Mononuclear cell (primary cell): Measurements from ENCODE around the gene KRTAP10-9. TPM values are rescaled to one million over a fixed set of nuclear protein-coding genes. Genes with fewer than 3 reads are reported as not detected.
"Not testable (repeated sequence)": the region's sequence is repeated elsewhere in the genome, so short reads cannot be mapped to it uniquely, and the experiment has no call there.

Source experiments
- H3K27me3 ChIP-seq: 2 replicates; pipeline ENCODE4 v1.6.0; 2011; ENCODE audit warnings: low read length, control low read depth; ENCODE audit not compliant: insufficient read depth
- H3K4me1 ChIP-seq: 2 replicates; pipeline ENCODE4 v1.5.1; 2011; ENCODE audit warnings: mild to moderate bottlenecking, low read length, control low read depth; ENCODE audit not compliant: insufficient read depth
- H3K4me3 ChIP-seq: 2 replicates; pipeline ENCODE4 v1.5.1; 2011; ENCODE audit warnings: mild to moderate bottlenecking, low read length, moderate library complexity
- H3K9me3 ChIP-seq: 2 replicates; pipeline ENCODE4 v1.5.1; 2011; ENCODE audit warnings: low read depth, mild to moderate bottlenecking, control low read depth, low read length
- total RNA-seq: library from RNA; depleted of rRNA; stranded (reverse); fragments of >200 nt; gene quantifications from one replicate; pipeline ENCODE4 v1.2.3, GENCODE V29; 2012

KRTAP10-9 gene
- total RNA-seq, 1 donor = not detected

GRCh38 chr21:44602463-44602850 is 24.4 kb upstream of the KRTAP10-9 start:
- no peak overlapping the region for H3K4me3 ChIP-seq
- no peaks in the 10 kb centered on the region for H3K4me1 ChIP-seq
- no peaks in the 10 kb centered on the region for H3K9me3 ChIP-seq
- peaks cover 11% of the 10 kb centered on the region for H3K27me3 ChIP-seq

- Histone ChIP-seq H3K4me1 (no peaks in the 10 kb centered on the region), H3K27me3 (peaks cover 11% of the 10 kb centered on the region), H3K9me3 (no peaks in the 10 kb centered on the region), H3K4me3 (no peak overlapping the region)
Measured at GRCh38 chr21:44603109-44603875, 23.6 kb upstream of the KRTAP10-9 start.

- H3K9me3 ChIP-seq = no peaks in the 10 kb centered on the region
- H3K4me3 ChIP-seq = no peak overlapping the region
- peaks cover 11% of the 10 kb centered on the region for H3K27me3 ChIP-seq
- H3K4me1 ChIP-seq = no peaks in the 10 kb centered on the region
Measured at GRCh38 chr21:44603911-44604310, 23.0 kb upstream of the KRTAP10-9 start.

- Histone ChIP-seq H3K27me3 (peaks cover 11% of the 10 kb centered on the region), H3K9me3 (no peaks in the 10 kb centered on the region), H3K4me1 (no peaks in the 10 kb centered on the region), H3K4me3 (no peak overlapping the region)
Measured at GRCh38 chr21:44606495-44606894, 20.4 kb upstream of the KRTAP10-9 start.

- no peaks in the 10 kb centered on the region for H3K4me1 ChIP-seq
- H3K9me3 ChIP-seq = no peaks in the 10 kb centered on the region
- H3K4me3 ChIP-seq = no peak overlapping the region
- peaks cover 11% of the 10 kb centered on the region for H3K27me3 ChIP-seq
Measured at GRCh38 chr21:44609193-44609592, 17.7 kb upstream of the KRTAP10-9 start.

- peaks cover 11% of the 10 kb centered on the region for H3K27me3 ChIP-seq
- H3K4me1 ChIP-seq, H3K4me3 ChIP-seq, H3K9me3 ChIP-seq: not testable (repeated sequence)
Measured at GRCh38 chr21:44610157-44610843, 16.6 kb upstream of the KRTAP10-9 start.

- peaks cover 3% of the 10 kb centered on the region for H3K4me1 ChIP-seq
Measured at GRCh38 chr21:44611551-44611950, 15.3 kb upstream of the KRTAP10-9 start.

GRCh38 chr21:44612029-44612486 is 14.8 kb upstream of the KRTAP10-9 start, which contains the start of gene KRTAP10-8:
Gene KRTAP10-8, plus strand, starts transcription at chr21:44612079. Its CDS starts 22 bp downstream, at chr21:44612101.
- Histone ChIP-seq H3K9me3 (no peaks in the 10 kb centered on the region), H3K27me3 (no peaks in the 10 kb centered on the region), H3K4me3 (no peak within 1 kb of the TSS), H3K4me1 (peaks cover 3% of the 10 kb centered on the region)

More at GRCh38 chr21:44611551-44611950, 15.3 kb upstream of the KRTAP10-9 start:
- H3K27me3 ChIP-seq = peaks cover 2% of the 10 kb centered on the region
- H3K9me3 ChIP-seq = no peaks in the 10 kb centered on the region
- no peak overlapping the region for H3K4me3 ChIP-seq

GRCh38 chr21:44612669-44613229 is 14.1 kb upstream of the KRTAP10-9 start:
- Histone ChIP-seq H3K4me3 (no peak overlapping the region), H3K27me3 (no peaks in the 10 kb centered on the region), H3K9me3 (no peaks in the 10 kb centered on the region), H3K4me1 (peaks cover 3% of the 10 kb centered on the region)

GRCh38 chr21:44613386-44614155 is 13.3 kb upstream of the KRTAP10-9 start:
- H3K27me3 ChIP-seq = no peaks in the 10 kb centered on the region
- no peak overlapping the region for H3K4me3 ChIP-seq
- no peaks in the 10 kb centered on the region for H3K9me3 ChIP-seq
- H3K4me1 ChIP-seq = peaks cover 5% of the 10 kb centered on the region

GRCh38 chr21:44614161-44614631 is 12.7 kb upstream of the KRTAP10-9 start:
- peaks cover 12% of the 10 kb centered on the region for H3K4me1 ChIP-seq
- no peaks in the 10 kb centered on the region for H3K27me3 ChIP-seq
- H3K9me3 ChIP-seq = no peaks in the 10 kb centered on the region
- no peak overlapping the region for H3K4me3 ChIP-seq

GRCh38 chr21:44614961-44615391 is 11.9 kb upstream of the KRTAP10-9 start:
- peaks cover 6% of the 10 kb centered on the region for H3K9me3 ChIP-seq
- no peaks in the 10 kb centered on the region for H3K27me3 ChIP-seq
- no peak overlapping the region for H3K4me3 ChIP-seq
- H3K4me1 ChIP-seq = peaks cover 13% of the 10 kb centered on the region

- no peaks in the 10 kb centered on the region for H3K27me3 ChIP-seq
- H3K4me1 ChIP-seq = peaks cover 13% of the 10 kb centered on the region
- H3K4me3 ChIP-seq = no peak overlapping the region
- peaks cover 9% of the 10 kb centered on the region for H3K9me3 ChIP-seq
Measured at GRCh38 chr21:44615466-44615865, 11.4 kb upstream of the KRTAP10-9 start.

GRCh38 chr21:44615911-44616590 is 10.8 kb upstream of the KRTAP10-9 start:
- H3K4me3 ChIP-seq = no peak overlapping the region
- H3K27me3 ChIP-seq = no peaks in the 10 kb centered on the region
- peaks cover 9% of the 10 kb centered on the region for H3K9me3 ChIP-seq
- peaks cover 13% of the 10 kb centered on the region for H3K4me1 ChIP-seq
